Vagina (tissue), 2 donors: ENCODE results near the gene RNF133. TPM values are rescaled to one million over a fixed set of nuclear protein-coding genes. Genes with fewer than 3 reads are reported as not detected.

Experiments
- DNase-seq, 2 donors: peaks; one replicate each; pipeline ENCODE4 v3.0.0-alpha.2; 2017; ENCODE audit errors: extremely low spot score in 2 of 2
- H3K27ac ChIP-seq: fragments of 200-600 bp; sonication (generic); one replicate; pipeline ENCODE4 v1.5.1; 2019
- H3K27me3 ChIP-seq: fragments of 200-600 bp; sonication (generic); one replicate; pipeline ENCODE4 v1.5.1; 2019
- H3K36me3 ChIP-seq, 2 donors: fragments of 200-600 bp; sonication (generic); one replicate each; pipeline ENCODE4 v1.5.1; 2017 to 2019
- H3K4me1 ChIP-seq: fragments of 200-600 bp; sonication (generic); one replicate; pipeline ENCODE4 v1.5.1; 2019
- H3K4me3 ChIP-seq, 2 donors: fragments of 200-600 bp; sonication (generic); 1 replicate in 1 of 2; 2 replicates in 1 of 2; pipeline ENCODE4 v1.5.1; 2016 to 2019
- H3K9me3 ChIP-seq: fragments of 200-600 bp; sonication (generic); one replicate; pipeline ENCODE4 v1.5.1; 2019
- CTCF ChIP-seq, 3 experiments: fragments of 450-650 bp in 2 of 3; fragments of 200-600 bp in 1 of 3; sonication (generic) in 1 of 3; IDR thresholded peaks; one replicate each; pipeline ENCODE4 v1.5.1; 2017 to 2019; ENCODE audit warnings: antibody characterized with exemption in 3 of 3, mild to moderate bottlenecking in 2 of 3, moderate library complexity in 2 of 3
- POLR2A ChIP-seq, 2 donors: fragments of 450-650 bp; IDR thresholded peaks; one replicate each; pipeline ENCODE4 v1.6.1; 2017; ENCODE audit warnings: antibody characterized with exemption in 2 of 2, mild to moderate bottlenecking in 2 of 2, moderate library complexity in 2 of 2
- POLR2AphosphoS5 ChIP-seq, 2 donors: sonication (generic); formaldehyde crosslinking; IDR thresholded peaks; one replicate each; pipeline ENCODE4 v1.9.0; 2017; ENCODE audit warnings: antibody characterized with exemption in 2 of 2, mild to moderate bottlenecking in 2 of 2, low read depth in 1 of 2; ENCODE audit not compliant: insufficient read depth in 1 of 2
- intact Hi-C: fragments of 100-400 bp; cut with DNase I; formaldehyde crosslinking; loops from one replicate; pipeline ENCODE4 v1.15.1; 2023
- total RNA-seq: library from RNA; depleted of rRNA; stranded (reverse); fragments of >200 nt; gene quantifications from one replicate; pipeline ENCODE4 v1.2.3, GENCODE V29; 2016

The RNF133 gene
- total RNA-seq, 1 donor from 2014 or later = 0.98 TPM

GRCh38 chr7:122676466-122676865 lies 22.5 kb downstream of the RNF133 start:
- H3K9me3 ChIP-seq = no peaks in the 10 kb centered on the region
- peaks cover 16% of the 10 kb centered on the region for H3K4me1 ChIP-seq
- H3K4me3 ChIP-seq = no peak overlapping the region
- H3K36me3 ChIP-seq = no peaks in the 10 kb centered on the region
- no peak for DNase-seq
- intact Hi-C loops = no loop called here
- no peaks in the 10 kb centered on the region for H3K27me3 ChIP-seq
- TF ChIP-seq CTCF (IDR thresholded peaks at IDR 0.05) (no peak), POLR2A (IDR thresholded peaks at IDR 0.05) (no peak), POLR2AphosphoS5 (IDR thresholded peaks at IDR 0.05; ENCODE audit: insufficient read depth in 1 of 2, low read depth in 1 of 2) (no peak)
- no peak overlapping the region for H3K27ac ChIP-seq

GRCh38 chr7:122675621-122676020 lies 23.3 kb downstream of the RNF133 start:
- Histone ChIP-seq H3K36me3 (no peaks in the 10 kb centered on the region), H3K4me3 (no peak overlapping the region), H3K4me1 (peaks cover 16% of the 10 kb centered on the region), H3K27me3 (no peaks in the 10 kb centered on the region), H3K27ac (no peak overlapping the region), H3K9me3 (no peaks in the 10 kb centered on the region)
- intact Hi-C loops = no loop called here
- TF ChIP-seq POLR2A (IDR thresholded peaks at IDR 0.05) (no peak), CTCF (IDR thresholded peaks at IDR 0.05) (no peak), POLR2AphosphoS5 (IDR thresholded peaks at IDR 0.05; ENCODE audit: insufficient read depth in 1 of 2, low read depth in 1 of 2) (no peak)
- DNase-seq = no peak

GRCh38 chr7:122675011-122675410 lies 23.9 kb downstream of the RNF133 start:
- H3K4me3 ChIP-seq = no peak overlapping the region
- H3K27ac ChIP-seq = no peak overlapping the region
- intact Hi-C loops = no loop called here
- TF ChIP-seq POLR2AphosphoS5 (IDR thresholded peaks at IDR 0.05; ENCODE audit: insufficient read depth in 1 of 2, low read depth in 1 of 2) (no peak), POLR2A (IDR thresholded peaks at IDR 0.05) (no peak), CTCF (IDR thresholded peaks at IDR 0.05) (no peak)
- H3K9me3 ChIP-seq = no peaks in the 10 kb centered on the region
- DNase-seq = no peak
- H3K27me3 ChIP-seq = no peaks in the 10 kb centered on the region
- H3K36me3 ChIP-seq = no peaks in the 10 kb centered on the region
- H3K4me1 ChIP-seq = peaks cover 16% of the 10 kb centered on the region

- H3K36me3 ChIP-seq = no peaks in the 10 kb centered on the region
- peaks cover 16% of the 10 kb centered on the region for H3K4me1 ChIP-seq
- H3K27me3 ChIP-seq = no peaks in the 10 kb centered on the region
- H3K4me3 ChIP-seq = peak overlapping the region in 1 of 2 donors; percentile 2
- H3K27ac ChIP-seq = no peak overlapping the region
- intact Hi-C loops = no loop called here
- TF ChIP-seq POLR2A (IDR thresholded peaks at IDR 0.05) (no peak), CTCF (IDR thresholded peaks at IDR 0.05) (no peak), POLR2AphosphoS5 (IDR thresholded peaks at IDR 0.05; ENCODE audit: insufficient read depth in 1 of 2, low read depth in 1 of 2) (no peak)
- DNase-seq = no peak
- no peaks in the 10 kb centered on the region for H3K9me3 ChIP-seq
These were observed 24.4 kb downstream of the RNF133 start for GRCh38 chr7:122674502-122674901.

- Histone ChIP-seq H3K4me1 (peaks cover 16% of the 10 kb centered on the region), H3K36me3 (no peaks in the 10 kb centered on the region), H3K27ac (no peak overlapping the region), H3K9me3 (no peaks in the 10 kb centered on the region), H3K4me3 (no peak overlapping the region), H3K27me3 (no peaks in the 10 kb centered on the region)
- intact Hi-C loops = no loop called here
- no peak for TF ChIP-seq POLR2A (IDR thresholded peaks at IDR 0.05)
- no peak for TF ChIP-seq POLR2AphosphoS5 (IDR thresholded peaks at IDR 0.05; ENCODE audit: insufficient read depth in 1 of 2, low read depth in 1 of 2)
- TF ChIP-seq CTCF (IDR thresholded peaks at IDR 0.05) = no peak
- no peak for DNase-seq
These were observed 25.0 kb downstream of the RNF133 start for GRCh38 chr7:122673951-122674350.
